Measurements from ENCODE around the gene PCDHGA1. TPM values are rescaled to one million over a fixed set of nuclear protein-coding genes. Genes with fewer than 3 reads are reported as not detected.

The PCDHGA1 gene
- total RNA-seq, 1 experiment from 2014 or later, result 2.2 TPM

GRCh38 chr5:141483902-141484301 is 153.6 kb downstream of the PCDHGA1 start:
- no TSS peak for BruUV-seq (replicated peaks)
- CTCF ChIA-PET, result no interaction called here
- no peak for DNase-seq (ENCODE audit: low spot score)
- no peaks in the 10 kb centered on the region for H3K9me3 ChIP-seq (ENCODE audit: low read depth, low read length, poor library complexity, severe bottlenecking)
- H3K27me3 ChIP-seq (replicated peaks; ENCODE audit: insufficient read depth, low read depth, low read length, poor library complexity), result no peaks in the 10 kb centered on the region
- TF ChIP-seq CTCF (conservative IDR thresholded peaks at IDR 0.05; ENCODE audit: low read depth, low read length), result no peak
- no peak for TF ChIP-seq EZH2 (IDR thresholded peaks at IDR 0.05; ENCODE audit: borderline replicate concordance, low read depth, low read length, poor library complexity, severe bottlenecking)
- peaks cover 3% of the 10 kb centered on the region for H3K36me3 ChIP-seq (ENCODE audit: insufficient read depth, low read length, poor library complexity, severe bottlenecking)
- intact Hi-C loops (cut with micrococcal nuclease; ENCODE audit: unreplicated experiment), result no loop called here
- POLR2A ChIA-PET (ENCODE audit: low non-redundant PET), result interaction anchor here (0.5 kb wide), 1 partner anchor 8 kb away, joined by 3 read pairs; the partner anchor contains the start of gene PCDHGC3
- no peak overlapping the region for H3K27ac ChIP-seq (ENCODE audit: low read depth, low read length, poor library complexity, severe bottlenecking)
- peaks cover 41% of the 10 kb centered on the region for H3K4me1 ChIP-seq (ENCODE audit: insufficient read depth, low read length, poor library complexity, severe bottlenecking)
- H3K4me3 ChIP-seq (ENCODE audit: low read depth, low read length, poor library complexity, severe bottlenecking), result no peak overlapping the region

- Histone ChIP-seq H3K27ac (ENCODE audit: low read depth, low read length, poor library complexity, severe bottlenecking) (no peak overlapping the region), H3K4me3 (ENCODE audit: low read depth, low read length, poor library complexity, severe bottlenecking) (no peak overlapping the region)
- POLR2A ChIA-PET (ENCODE audit: low non-redundant PET), result interaction anchor here (1.2 kb wide), 1 partner anchor 9 kb away, joined by 3 read pairs; the partner anchor contains the start of gene PCDHGC3
Observed at GRCh38 chr5:141484310-141484640, 154.0 kb downstream of the PCDHGA1 start.

GRCh38 chr5:141484641-141485311 is 154.5 kb downstream of the PCDHGA1 start, which contains the start of gene PCDHGC4:
Gene PCDHGC4 (plus strand): TSS chr5:141485030. CDS start chr5:141485174, 144 bp downstream.
- Histone ChIP-seq H3K4me3 (ENCODE audit: low read depth, low read length, poor library complexity, severe bottlenecking) (no peak within 1 kb of the TSS), H3K27me3 (replicated peaks; ENCODE audit: insufficient read depth, low read depth, low read length, poor library complexity) (no peaks in the 10 kb centered on the region), H3K9me3 (ENCODE audit: low read depth, low read length, poor library complexity, severe bottlenecking) (no peaks in the 10 kb centered on the region), H3K36me3 (ENCODE audit: insufficient read depth, low read length, poor library complexity, severe bottlenecking) (peaks cover 5% of the 10 kb centered on the region), H3K4me1 (ENCODE audit: insufficient read depth, low read length, poor library complexity, severe bottlenecking) (peaks cover 36% of the 10 kb centered on the region), H3K27ac (ENCODE audit: low read depth, low read length, poor library complexity, severe bottlenecking) (no peak within 1 kb of the TSS)
- CTCF ChIA-PET, result no interaction called here
- POLR2A ChIA-PET (ENCODE audit: low non-redundant PET), result interaction anchor here (1.2 kb wide), 1 partner anchor 9 kb away, joined by 3 read pairs; the partner anchor contains the start of gene PCDHGC3
- DNase-seq (ENCODE audit: low spot score), result no peak
- intact Hi-C loops (cut with micrococcal nuclease; ENCODE audit: unreplicated experiment), result no loop called here
- BruUV-seq (replicated peaks), result no TSS peak
- TF ChIP-seq EZH2 (IDR thresholded peaks at IDR 0.05; ENCODE audit: borderline replicate concordance, low read depth, low read length, poor library complexity, severe bottlenecking), result no peak
- TF ChIP-seq CTCF (conservative IDR thresholded peaks at IDR 0.05; ENCODE audit: low read depth, low read length), result no peak

More at GRCh38 chr5:141484310-141484640, 154.0 kb downstream of the PCDHGA1 start:
- DNase-seq (ENCODE audit: low spot score), result no peak
- Histone ChIP-seq H3K9me3 (ENCODE audit: low read depth, low read length, poor library complexity, severe bottlenecking) (no peaks in the 10 kb centered on the region), H3K36me3 (ENCODE audit: insufficient read depth, low read length, poor library complexity, severe bottlenecking) (peaks cover 3% of the 10 kb centered on the region), H3K27me3 (replicated peaks; ENCODE audit: insufficient read depth, low read depth, low read length, poor library complexity) (no peaks in the 10 kb centered on the region), H3K4me1 (ENCODE audit: insufficient read depth, low read length, poor library complexity, severe bottlenecking) (peaks cover 41% of the 10 kb centered on the region)
- BruUV-seq (replicated peaks), result no TSS peak
- intact Hi-C loops (cut with micrococcal nuclease; ENCODE audit: unreplicated experiment), result no loop called here
- CTCF ChIA-PET, result no interaction called here
- TF ChIP-seq EZH2 (IDR thresholded peaks at IDR 0.05; ENCODE audit: borderline replicate concordance, low read depth, low read length, poor library complexity, severe bottlenecking), result no peak
- TF ChIP-seq CTCF (conservative IDR thresholded peaks at IDR 0.05; ENCODE audit: low read depth, low read length), result no peak

Measured in A673 (cell line).